ENCODE data around the gene PFN3.

The PFN3 gene

GRCh38 chr5:177402271-177403043 is 2.0 kb upstream of the PFN3 start:
- H3K4me3 ChIP-seq (ENCODE audit: low read depth, low read length): peak overlapping the region; percentile 64
- peak; percentile 55 for TF ChIP-seq CTCF (IDR thresholded peaks at IDR 0.05; ENCODE audit: low read depth, low read length, missing control alignments)
- no peak for DNase-seq (ENCODE audit: low read depth)

GRCh38 chr5:177397875-177398390 is 2.5 kb downstream of the PFN3 start:
- no peak for DNase-seq (ENCODE audit: low read depth)
- no peak for TF ChIP-seq CTCF (IDR thresholded peaks at IDR 0.05; ENCODE audit: low read depth, low read length, missing control alignments)
- no peak overlapping the region for H3K4me3 ChIP-seq (ENCODE audit: low read depth, low read length)

GRCh38 chr5:177396807-177397206 is 3.7 kb downstream of the PFN3 start:
- no peak for TF ChIP-seq CTCF (IDR thresholded peaks at IDR 0.05; ENCODE audit: low read depth, low read length, missing control alignments)
- no peak for DNase-seq (ENCODE audit: low read depth)

GRCh38 chr5:177396078-177396477 is 4.4 kb downstream of the PFN3 start:
- TF ChIP-seq CTCF (IDR thresholded peaks at IDR 0.05; ENCODE audit: low read depth, low read length, missing control alignments): no peak
- no peak overlapping the region for H3K4me3 ChIP-seq (ENCODE audit: low read depth, low read length)
- no peak for DNase-seq (ENCODE audit: low read depth)

More at GRCh38 chr5:177396807-177397206, 3.7 kb downstream of the PFN3 start:
- no peak overlapping the region for H3K4me3 ChIP-seq (ENCODE audit: low read depth, low read length)

GRCh38 chr5:177393990-177394389 is 6.5 kb downstream of the PFN3 start:
- no peak for TF ChIP-seq CTCF (IDR thresholded peaks at IDR 0.05; ENCODE audit: low read depth, low read length, missing control alignments)
- no peak for DNase-seq (ENCODE audit: low read depth)

GRCh38 chr5:177393206-177393765 is 7.2 kb downstream of the PFN3 start:
- no peak for DNase-seq (ENCODE audit: low read depth)
- H3K4me3 ChIP-seq (ENCODE audit: low read depth, low read length): no peak overlapping the region
- no peak for TF ChIP-seq CTCF (IDR thresholded peaks at IDR 0.05; ENCODE audit: low read depth, low read length, missing control alignments)

More at GRCh38 chr5:177393990-177394389, 6.5 kb downstream of the PFN3 start:
- no peak overlapping the region for H3K4me3 ChIP-seq (ENCODE audit: low read depth, low read length)
